ENCODE results near the gene ZBTB7C. TPM values are rescaled to one million over a fixed set of nuclear protein-coding genes. Genes with fewer than 3 reads are reported as not detected.

The ZBTB7C gene
- total and polyA plus RNA-seq, 2 of the 8 experiments (the other 6 are each of a cell fraction or from before 2014, with no cell fraction given) = 0.15 to 0.45 TPM

- Histone ChIP-seq H2AK5ac (ENCODE audit: low read depth, low read length) (no peak overlapping the region), H3K9me3 (ENCODE audit: insufficient read depth in 2 of 2, low read depth in 1 of 2, low read length in 1 of 2) (no peaks in the 10 kb centered on the region), H3K79me2 (ENCODE audit: control insufficient read depth in 1 of 2, insufficient read depth in 2 of 2, low read length in 2 of 2) (no peaks in the 10 kb centered on the region), H3K4ac (replicated peaks; ENCODE audit: insufficient read length, low read depth, low read length) (no peak overlapping the region), H4K91ac (replicated peaks; ENCODE audit: insufficient read length, low read length) (no peak overlapping the region), H3K4me3 (ENCODE audit: extremely low read depth in 1 of 4, insufficient read depth in 2 of 4, low read depth in 3 of 4, low read length in 4 of 4) (no peak overlapping the region), H2BK120ac (replicated peaks; ENCODE audit: low read depth, low read length) (no peak overlapping the region), H3K9ac (replicated peaks in 1 of 4; ENCODE audit: extremely low read depth in 1 of 4, low read depth in 3 of 4, low read length in 3 of 4) (no peak overlapping the region), H3K18ac (ENCODE audit: extremely low read depth, low read length) (no peak overlapping the region), H2AFZ (ENCODE audit: low read length) (no peak overlapping the region), H2BK5ac (ENCODE audit: low read depth, low read length) (no peak overlapping the region), H3K36me3 (ENCODE audit: control insufficient read depth in 2 of 4, insufficient read depth in 4 of 4, low read length in 3 of 4) (no peaks in the 10 kb centered on the region; a peak in 1 of 8 replicates), H3K27ac (ENCODE audit: low read depth, low read length) (no peak overlapping the region), H4K5ac (ENCODE audit: insufficient read length, low read depth, low read length) (no peak overlapping the region), H3K23me2 (ENCODE audit: low read depth, low read length) (no peaks in the 10 kb centered on the region), H2BK12ac (ENCODE audit: low read depth, low read length) (no peak overlapping the region), H3K23ac (ENCODE audit: insufficient read length) (no peak overlapping the region), H3K4me2 (ENCODE audit: insufficient read depth in 1 of 2, low read depth in 2 of 2, low read length in 2 of 2) (no peak overlapping the region), H3K27me3 (replicated peaks in 1 of 4; ENCODE audit: control insufficient read depth in 3 of 4, extremely low read depth in 1 of 4, insufficient read depth in 3 of 4, low read length in 3 of 4) (no peaks in the 10 kb centered on the region), H3K14ac (ENCODE audit: insufficient read length) (no peak overlapping the region), H3K56ac (replicated peaks; ENCODE audit: insufficient read length, low read depth, low read length) (no peak overlapping the region), H3K4me1 (replicated peaks in 1 of 4; ENCODE audit: control insufficient read depth in 3 of 4, insufficient read depth in 4 of 4, low read length in 3 of 4) (peaks cover 0 to 13% (median 7%) of the 10 kb centered on the region in 4 experiments; a peak in 3 of 7 replicates), H2BK20ac (ENCODE audit: low read length) (no peak overlapping the region), H3K79me1 (ENCODE audit: low read depth, low read length) (no peaks in the 10 kb centered on the region), H2BK15ac (ENCODE audit: low read length) (no peak overlapping the region), H4K8ac (ENCODE audit: extremely low read depth, insufficient read depth, low read length) (no peak overlapping the region), H4K20me1 (replicated peaks in 1 of 2; ENCODE audit: control insufficient read depth in 1 of 2, insufficient read depth in 2 of 2, low read length in 2 of 2) (no peaks in the 10 kb centered on the region)
- DNase-seq (ENCODE audit: low read depth in 1 of 2, low spot score in 2 of 2) = no peak
- no peak for FAIRE-seq
- WGBS, 2 experiments (ENCODE audit: extremely low coverage in 1 of 2, insufficient coverage in 1 of 2, insufficient read length in 1 of 2, insufficient replicate concordance in 2 of 2, low coverage in 1 of 2, low lambda C conversion rate in 2 of 2, missing lambda C conversion rate in 1 of 2) = 86% methylated on average over 2 of the region's 2 CpGs; no CpG with 5 or more reads in 1 of the 2 experiments
- CTCF ChIA-PET (ENCODE audit: partially characterized antibody) = interaction anchor here (0.8 to 6.6 kb wide), 3 partner anchors 14 to 50 kb away, joined by 3 to 59 read pairs (median 12); no protein-coding TSS in a partner anchor
- POLR2A ChIA-PET (ENCODE audit: partially characterized antibody) = no interaction called here
- TF ChIP-seq CHD2 (IDR thresholded peaks at IDR 0.05; ENCODE audit: low read length) = no peak
- no peak for TF ChIP-seq SUZ12 (IDR thresholded peaks at IDR 0.05; ENCODE audit: low read length)
- no peak for TF ChIP-seq CTBP2 (IDR thresholded peaks at IDR 0.05; ENCODE audit: borderline replicate concordance, insufficient read depth, insufficient read length, low read length)
- TF ChIP-seq EP300 (IDR thresholded peaks at IDR 0.05; ENCODE audit: borderline replicate concordance in 1 of 2, low read depth in 2 of 2, low read length in 2 of 2) = no peak
- TF ChIP-seq RAD21 (IDR thresholded peaks at IDR 0.05 in 1 of 2, conservative IDR thresholded peaks at IDR 0.05 in 1 of 2; ENCODE audit: low read depth in 2 of 2, low read length in 2 of 2) = no peak
- no peak for TF ChIP-seq BACH1 (IDR thresholded peaks at IDR 0.05; ENCODE audit: low read length)
- TF ChIP-seq CEBPB (IDR thresholded peaks at IDR 0.05; ENCODE audit: low read depth, low read length) = no peak
- no peak for TF ChIP-seq TAF1 (IDR thresholded peaks at IDR 0.05; ENCODE audit: low read depth, low read length)
- TF ChIP-seq BCL11A (IDR thresholded peaks at IDR 0.05; ENCODE audit: low read depth in 2 of 2, low read length in 2 of 2) = no peak
- no peak for TF ChIP-seq NRF1 (IDR thresholded peaks at IDR 0.05; ENCODE audit: low read depth, low read length)
- no peak for TF ChIP-seq KDM4A (IDR thresholded peaks at IDR 0.05; ENCODE audit: low read depth, low read length, severe bottlenecking)
- TF ChIP-seq HDAC2 (IDR thresholded peaks at IDR 0.05; ENCODE audit: borderline replicate concordance in 1 of 2, low read depth in 2 of 2, low read length in 2 of 2) = no peak
- no peak for TF ChIP-seq ATF3 (IDR thresholded peaks at IDR 0.05; ENCODE audit: insufficient read depth, low read depth, low read length)
Observed at GRCh38 chr18:47983055-47983454, 426.1 kb downstream of the ZBTB7C start.
